Parathyroid adenoma (tissue), 2 donors: Measurements from ENCODE around the gene SLC25A12.
"Not testable (repeated sequence)": the region's sequence is repeated elsewhere in the genome, so short reads cannot be mapped to it uniquely, and the experiment has no call there.

ENCODE experiments used
- H2AFZ ChIP-seq: fragments of 300-600 bp; sonication (generic); one replicate; pipeline ENCODE4 v1.7.0; 2017; ENCODE audit warnings: antibody characterized with exemption, mild to moderate bottlenecking
- H3K27ac ChIP-seq: fragments of 300-600 bp; sonication (generic); one replicate; pipeline ENCODE4 v1.7.0; 2017
- H3K27me3 ChIP-seq: fragments of 300-600 bp; sonication (generic); one replicate; pipeline ENCODE4 v1.7.0; 2017; ENCODE audit warnings: low read length; ENCODE audit not compliant: control insufficient read depth, insufficient read depth
- H3K36me3 ChIP-seq: fragments of 300-600 bp; sonication (generic); one replicate; pipeline ENCODE4 v1.7.0; 2017; ENCODE audit warnings: low read length; ENCODE audit not compliant: control insufficient read depth, insufficient read depth
- H3K4me1 ChIP-seq: fragments of 300-600 bp; sonication (generic); one replicate; pipeline ENCODE4 v1.7.0; 2017; ENCODE audit warnings: control low read depth
- H3K4me2 ChIP-seq: fragments of 300-600 bp; sonication (generic); one replicate; pipeline ENCODE4 v1.7.0; 2017; ENCODE audit warnings: low read length
- H3K4me3 ChIP-seq: fragments of 300-600 bp; sonication (generic); one replicate; pipeline ENCODE4 v1.7.0; 2017; ENCODE audit warnings: low read depth, low read length
- H3K79me2 ChIP-seq: fragments of 300-600 bp; sonication (generic); one replicate; pipeline ENCODE4 v1.7.0; 2017; ENCODE audit warnings: control low read depth
- H3K9ac ChIP-seq: fragments of 300-600 bp; sonication (generic); one replicate; pipeline ENCODE4 v1.7.0; 2017; ENCODE audit warnings: mild to moderate bottlenecking
- H3K9me3 ChIP-seq: fragments of 300-600 bp; sonication (generic); one replicate; pipeline ENCODE4 v1.7.0; 2017; ENCODE audit warnings: low read length; ENCODE audit not compliant: control insufficient read depth
- CTCF ChIP-seq: fragments of 300-600 bp; sonication (generic); IDR thresholded peaks from one replicate; pipeline ENCODE4 v1.7.0; 2017; ENCODE audit warnings: antibody characterized with exemption, mild to moderate bottlenecking
- donor health status: primary hyperparathyroidism.

The SLC25A12 gene

GRCh38 chr2:171762879-171763573 lies 131.0 kb downstream of the SLC25A12 start:
- TF ChIP-seq CTCF: no peak
- H3K9ac ChIP-seq: no peak overlapping the region
- H3K4me1 ChIP-seq: no peaks in the 10 kb centered on the region
- H3K79me2 ChIP-seq: no peaks in the 10 kb centered on the region
- H3K4me2 ChIP-seq: no peak overlapping the region
- H3K27me3 ChIP-seq: no peaks in the 10 kb centered on the region
- no peaks in the 10 kb centered on the region for H3K36me3 ChIP-seq
- no peak overlapping the region for H3K4me3 ChIP-seq
- no peak overlapping the region for H2AFZ ChIP-seq
- no peak overlapping the region for H3K27ac ChIP-seq
- no peaks in the 10 kb centered on the region for H3K9me3 ChIP-seq

- not testable (repeated sequence) for H3K27ac ChIP-seq, H3K36me3 ChIP-seq, H3K27me3 ChIP-seq, H3K4me2 ChIP-seq, H3K4me3 ChIP-seq, H2AFZ ChIP-seq, H3K79me2 ChIP-seq, H3K4me1 ChIP-seq, H3K9me3 ChIP-seq, H3K9ac ChIP-seq
These were observed 132.9 kb downstream of the SLC25A12 start for GRCh38 chr2:171761176-171761575.

GRCh38 chr2:171758762-171759161 lies 135.3 kb downstream of the SLC25A12 start:
- H3K27ac ChIP-seq, H3K4me2 ChIP-seq, H3K79me2 ChIP-seq, H3K36me3 ChIP-seq, H3K4me1 ChIP-seq, H3K27me3 ChIP-seq, H3K9ac ChIP-seq, H3K9me3 ChIP-seq, H3K4me3 ChIP-seq, H2AFZ ChIP-seq: not testable (repeated sequence)

GRCh38 chr2:171754254-171754939 lies 139.6 kb downstream of the SLC25A12 start:
- H2AFZ ChIP-seq: no peak overlapping the region
- H3K4me2 ChIP-seq: no peak overlapping the region
- no peak overlapping the region for H3K27ac ChIP-seq
- TF ChIP-seq CTCF: no peak
- no peaks in the 10 kb centered on the region for H3K36me3 ChIP-seq
- peaks cover 5% of the 10 kb centered on the region for H3K4me1 ChIP-seq
- H3K4me3 ChIP-seq: no peak overlapping the region
- no peak overlapping the region for H3K9ac ChIP-seq
- no peaks in the 10 kb centered on the region for H3K9me3 ChIP-seq
- H3K27me3 ChIP-seq: no peaks in the 10 kb centered on the region
- H3K79me2 ChIP-seq: no peaks in the 10 kb centered on the region

GRCh38 chr2:171747371-171747770 lies 146.7 kb downstream of the SLC25A12 start:
- Histone ChIP-seq H3K27me3 (no peaks in the 10 kb centered on the region), H3K27ac (no peak overlapping the region), H3K9me3 (no peaks in the 10 kb centered on the region), H3K9ac (no peak overlapping the region), H3K36me3 (no peaks in the 10 kb centered on the region), H3K4me2 (no peak overlapping the region), H3K4me3 (no peak overlapping the region), H2AFZ (no peak overlapping the region), H3K4me1 (no peaks in the 10 kb centered on the region), H3K79me2 (no peaks in the 10 kb centered on the region)
- TF ChIP-seq CTCF: no peak
